SK-N-SH (cell line): Measurements from ENCODE around the gene MBNL1.
A peak's percentile ranks its signal among the peaks of the same experiment; 100 is the strongest.

Experiments used
- GABPA ChIP-seq: IDR thresholded peaks from 2 replicates; pipeline ENCODE4 v1.4.0; 2012; ENCODE audit warnings: low read depth, mild to moderate bottlenecking
- NRF1 ChIP-seq: IDR thresholded peaks from 2 replicates; pipeline ENCODE4 v1.6.1; 2012; ENCODE audit warnings: low read depth, mild to moderate bottlenecking, low read length
- POLR2AphosphoS5 ChIP-seq: IDR thresholded peaks from 2 replicates; pipeline ENCODE4 v1.6.1; 2012; ENCODE audit warnings: low read depth, low read length
- RAD21 ChIP-seq: IDR thresholded peaks from 2 replicates; pipeline ENCODE4 v1.6.1; 2012; ENCODE audit warnings: mild to moderate bottlenecking, low read length
- RFX5 ChIP-seq: IDR thresholded peaks from 2 replicates; pipeline ENCODE4 v1.6.1; 2012; ENCODE audit warnings: mild to moderate bottlenecking, improper control_type of control experiment, low read length
- SIN3A ChIP-seq: IDR thresholded peaks from 2 replicates; pipeline ENCODE4 v1.6.1; 2012; ENCODE audit warnings: low read depth, mild to moderate bottlenecking, low read length, moderate library complexity, borderline replicate concordance
- YY1 ChIP-seq: IDR thresholded peaks from 2 replicates; pipeline ENCODE4 v1.4.0; 2012; ENCODE audit warnings: low read depth, mild to moderate bottlenecking
- TF ChIP-seq, protein P1 (sequence below): fragments of 200-600 bp; sonication (generic); IDR thresholded peaks from 2 replicates; pipeline ENCODE4 v1.6.1; 2017; ENCODE audit warnings: antibody characterized with exemption, mild to moderate bottlenecking, moderate library complexity
- TF ChIP-seq, protein P2 (sequence below): IDR thresholded peaks from 2 replicates; pipeline ENCODE4 v1.4.0; 2012; ENCODE audit warnings: low read depth
- TF ChIP-seq, protein P3 (sequence below): IDR thresholded peaks from 2 replicates; pipeline ENCODE4; 2012
- TF ChIP-seq, protein P4 (sequence below): fragments of 150-350 bp; IDR thresholded peaks from 2 replicates; pipeline ENCODE4 v1.6.1; 2017; ENCODE audit warnings: antibody characterized with exemption, low read length, low read depth, borderline replicate concordance

DNA sequence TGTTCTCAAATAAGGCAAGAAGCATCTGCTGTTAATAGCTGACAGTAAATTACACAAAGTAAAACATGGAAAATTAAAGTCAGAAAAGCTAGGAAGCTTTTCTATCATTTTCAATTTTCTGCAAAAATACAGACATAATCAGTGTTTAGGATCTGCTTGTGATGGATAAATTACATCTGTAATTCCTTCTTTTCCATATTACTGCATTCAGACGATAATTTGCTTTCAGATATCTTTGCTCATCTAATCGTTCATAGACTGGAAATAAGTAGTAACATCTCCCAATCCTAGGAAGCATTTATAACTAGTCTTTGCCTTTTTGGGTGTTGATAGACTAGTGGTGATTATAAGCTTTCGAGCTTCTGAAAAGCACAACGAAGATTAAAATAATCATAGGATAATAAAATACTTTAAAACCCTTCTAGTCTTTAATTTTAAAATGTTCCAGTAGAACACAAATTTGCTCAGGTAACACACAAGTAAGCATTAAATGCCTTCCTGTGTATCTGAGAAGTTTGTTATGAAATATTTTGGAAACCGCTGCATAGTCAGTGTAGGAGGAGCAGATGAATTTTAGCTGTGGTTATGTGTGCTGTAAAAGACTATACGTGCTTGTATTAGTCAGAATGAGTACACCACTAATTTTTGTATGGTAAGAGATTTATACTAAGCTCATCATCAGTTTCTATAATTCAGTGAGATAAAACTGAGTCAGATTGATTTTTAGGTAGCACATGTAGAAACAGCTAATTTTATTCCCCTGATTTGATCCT is 41.0 kb downstream of the MBNL1 start:
- TF ChIP-seq RAD21 = no peak
- no peak for TF ChIP-seq SIN3A
- TF ChIP-seq, protein P1, sequence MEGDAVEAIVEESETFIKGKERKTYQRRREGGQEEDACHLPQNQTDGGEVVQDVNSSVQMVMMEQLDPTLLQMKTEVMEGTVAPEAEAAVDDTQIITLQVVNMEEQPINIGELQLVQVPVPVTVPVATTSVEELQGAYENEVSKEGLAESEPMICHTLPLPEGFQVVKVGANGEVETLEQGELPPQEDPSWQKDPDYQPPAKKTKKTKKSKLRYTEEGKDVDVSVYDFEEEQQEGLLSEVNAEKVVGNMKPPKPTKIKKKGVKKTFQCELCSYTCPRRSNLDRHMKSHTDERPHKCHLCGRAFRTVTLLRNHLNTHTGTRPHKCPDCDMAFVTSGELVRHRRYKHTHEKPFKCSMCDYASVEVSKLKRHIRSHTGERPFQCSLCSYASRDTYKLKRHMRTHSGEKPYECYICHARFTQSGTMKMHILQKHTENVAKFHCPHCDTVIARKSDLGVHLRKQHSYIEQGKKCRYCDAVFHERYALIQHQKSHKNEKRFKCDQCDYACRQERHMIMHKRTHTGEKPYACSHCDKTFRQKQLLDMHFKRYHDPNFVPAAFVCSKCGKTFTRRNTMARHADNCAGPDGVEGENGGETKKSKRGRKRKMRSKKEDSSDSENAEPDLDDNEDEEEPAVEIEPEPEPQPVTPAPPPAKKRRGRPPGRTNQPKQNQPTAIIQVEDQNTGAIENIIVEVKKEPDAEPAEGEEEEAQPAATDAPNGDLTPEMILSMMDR = no peak
- TF ChIP-seq, protein P2, sequence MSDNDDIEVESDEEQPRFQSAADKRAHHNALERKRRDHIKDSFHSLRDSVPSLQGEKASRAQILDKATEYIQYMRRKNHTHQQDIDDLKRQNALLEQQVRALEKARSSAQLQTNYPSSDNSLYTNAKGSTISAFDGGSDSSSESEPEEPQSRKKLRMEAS = no peak
- TF ChIP-seq POLR2AphosphoS5 = no peak
- TF ChIP-seq GABPA = no peak
- no peak for TF ChIP-seq NRF1
- TF ChIP-seq YY1 = no peak
- TF ChIP-seq, protein P3, sequence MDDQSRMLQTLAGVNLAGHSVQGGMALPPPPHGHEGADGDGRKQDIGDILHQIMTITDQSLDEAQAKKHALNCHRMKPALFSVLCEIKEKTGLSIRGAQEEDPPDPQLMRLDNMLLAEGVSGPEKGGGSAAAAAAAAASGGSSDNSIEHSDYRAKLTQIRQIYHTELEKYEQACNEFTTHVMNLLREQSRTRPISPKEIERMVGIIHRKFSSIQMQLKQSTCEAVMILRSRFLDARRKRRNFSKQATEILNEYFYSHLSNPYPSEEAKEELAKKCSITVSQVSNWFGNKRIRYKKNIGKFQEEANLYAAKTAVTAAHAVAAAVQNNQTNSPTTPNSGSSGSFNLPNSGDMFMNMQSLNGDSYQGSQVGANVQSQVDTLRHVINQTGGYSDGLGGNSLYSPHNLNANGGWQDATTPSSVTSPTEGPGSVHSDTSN = 0 out of 2 replicates have a peak, but pooled peaks have one; percentile 4
- no peak for TF ChIP-seq RFX5
- TF ChIP-seq, protein P4, sequence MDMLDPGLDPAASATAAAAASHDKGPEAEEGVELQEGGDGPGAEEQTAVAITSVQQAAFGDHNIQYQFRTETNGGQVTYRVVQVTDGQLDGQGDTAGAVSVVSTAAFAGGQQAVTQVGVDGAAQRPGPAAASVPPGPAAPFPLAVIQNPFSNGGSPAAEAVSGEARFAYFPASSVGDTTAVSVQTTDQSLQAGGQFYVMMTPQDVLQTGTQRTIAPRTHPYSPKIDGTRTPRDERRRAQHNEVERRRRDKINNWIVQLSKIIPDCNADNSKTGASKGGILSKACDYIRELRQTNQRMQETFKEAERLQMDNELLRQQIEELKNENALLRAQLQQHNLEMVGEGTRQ = no peak
